HepG2 (cell line): ENCODE measurements around the gene TIMM13. TPM values are rescaled to one million over a fixed set of nuclear protein-coding genes. Genes with fewer than 3 reads are reported as not detected.
A peak's percentile ranks its signal among the peaks of the same experiment; 100 is the strongest.

Experiments
- BHLHE40 ChIP-seq: IDR thresholded peaks from 2 replicates; pipeline ENCODE4 v1.6.1; 2011; ENCODE audit warnings: low read length, improper control_type of control experiment
- CBFB ChIP-seq: sonication (generic); formaldehyde crosslinking; IDR thresholded peaks from 2 replicates; pipeline ENCODE4 v1.4.0; 2020; ENCODE audit warnings: missing genetic modification reagents
- DNMT1 ChIP-seq: sonication (generic); formaldehyde crosslinking; IDR thresholded peaks from 2 replicates; pipeline ENCODE4 v1.5.1; 2020; ENCODE audit warnings: mild to moderate bottlenecking, missing genetic modification reagents
- GATAD2A ChIP-seq: IDR thresholded peaks from 2 replicates; pipeline ENCODE4 v1.6.1; 2016
- HMG20B ChIP-seq: conservative IDR thresholded peaks from 2 replicates; pipeline ENCODE4 v1.6.1; 2016; ENCODE audit warnings: missing genetic modification reagents, missing compliant biosample characterization
- KLF15 ChIP-seq: sonication (generic); formaldehyde crosslinking; IDR thresholded peaks from 2 replicates; pipeline ENCODE4 v1.8.1; 2023; ENCODE audit warnings: borderline replicate concordance, mild to moderate bottlenecking, inconsistent platforms, missing genetic modification reagents, mixed read lengths
- MXI1 ChIP-seq: IDR thresholded peaks from 3 replicates; pipeline ENCODE4 v1.6.1; 2012; ENCODE audit warnings: low read depth, low read length, inconsistent platforms, borderline replicate concordance
- NFE2L1 ChIP-seq: sonication (generic); formaldehyde crosslinking; IDR thresholded peaks from 2 replicates; pipeline ENCODE4 v1.4.0; 2020; ENCODE audit warnings: missing genetic modification reagents, mild to moderate bottlenecking, borderline replicate concordance
- NFKBIZ ChIP-seq: IDR thresholded peaks from 2 replicates; pipeline ENCODE4 v1.6.1; 2018; ENCODE audit warnings: missing genetic modification reagents, missing compliant biosample characterization
- SP1 ChIP-seq, 2 experiments: fragments of 450-650 bp in 1 of 2; sonication (generic) in 1 of 2; formaldehyde crosslinking in 1 of 2; IDR thresholded peaks; 2 replicates each; pipeline versions ENCODE4 v1.4.0 to v1.6.1; 2016 to 2020; ENCODE audit warnings: missing genetic modification reagents in 1 of 2
- TAF1 ChIP-seq: sonication (generic); formaldehyde crosslinking; IDR thresholded peaks from 2 replicates; pipeline ENCODE4 v1.4.0; 2020; ENCODE audit warnings: missing genetic modification reagents
- ZFP36L1 ChIP-seq: sonication (generic); formaldehyde crosslinking; IDR thresholded peaks from 2 replicates; pipeline ENCODE4 v1.8.0; 2022; ENCODE audit warnings: mild to moderate bottlenecking, missing genetic modification reagents, moderate library complexity
- ZIK1 ChIP-seq: sonication (generic); formaldehyde crosslinking; IDR thresholded peaks from 2 replicates; pipeline ENCODE4 v1.5.0; 2020; ENCODE audit warnings: mild to moderate bottlenecking, low read depth, missing genetic modification reagents, borderline replicate concordance
- ZNF20 ChIP-seq: sonication (generic); formaldehyde crosslinking; IDR thresholded peaks from 2 replicates; pipeline ENCODE4 v1.4.0; 2020; ENCODE audit warnings: mild to moderate bottlenecking, moderate library complexity, missing genetic modification reagents
- ZNF317 ChIP-seq: sonication (generic); formaldehyde crosslinking; IDR thresholded peaks from 2 replicates; pipeline ENCODE4 v1.5.0; 2020; ENCODE audit warnings: mild to moderate bottlenecking, missing genetic modification reagents
- ZNF512B ChIP-seq: sonication (generic); formaldehyde crosslinking; IDR thresholded peaks from 2 replicates; pipeline ENCODE4 v1.5.1; 2020; ENCODE audit warnings: missing genetic modification reagents, mild to moderate bottlenecking, borderline replicate concordance
- ZNF749 ChIP-seq: sonication (generic); formaldehyde crosslinking; IDR thresholded peaks from 2 replicates; pipeline ENCODE4 v1.8.0; 2022; ENCODE audit warnings: mild to moderate bottlenecking, missing genetic modification reagents, moderate library complexity, borderline replicate concordance
- ZXDC ChIP-seq: sonication (generic); formaldehyde crosslinking; IDR thresholded peaks from 2 replicates; pipeline ENCODE4 v1.5.0; 2020; ENCODE audit warnings: mild to moderate bottlenecking, missing genetic modification reagents
- polyA plus RNA-seq, 8 experiments: library from polyadenylated mRNA; depleted of rRNA in 3 of 8; stranded (reverse) in 7 of 8; unstranded in 1 of 8; fragments of >200 nt; fragmentation: Illumina TruSeq in 4 of 8; extraction: Trizol in 4 of 8; gene quantifications; 2 replicates each; pipeline versions ENCODE4 v1.2.1 to v1.2.3, GENCODE V29; 2011 to 2016; ENCODE audit warnings: low read depth in 4 of 8, missing spikeins in 1 of 8, mixed read lengths in 1 of 8; ENCODE audit not compliant: insufficient read depth in 1 of 8
- total RNA-seq, 5 experiments: library from RNA; depleted of rRNA; stranded (reverse); fragments of >200 nt; fragmentation: Illumina TruSeq; extraction: Trizol; gene quantifications; 2 replicates each; pipeline ENCODE4 v1.2.3, GENCODE V29; 2016; ENCODE audit warnings: low read depth in 1 of 5
- TF ChIP-seq, protein P1 (sequence below): sonication (generic); formaldehyde crosslinking; IDR thresholded peaks from 2 replicates; pipeline ENCODE4 v1.5.1; 2020; ENCODE audit warnings: mild to moderate bottlenecking, missing genetic modification reagents

The TIMM13 gene
- total and polyA plus RNA-seq, 2 of the 13 experiments (the other 11 are each of a cell fraction or from before 2014, with no cell fraction given): 48.4 to 108 TPM

- TF ChIP-seq ZNF317 (peak; percentile 55; the same call in 1 of the 2 replicates), CBFB (peak; percentile 25; the same call in 1 of the 2 replicates), ZIK1 (CRISPR knock-in tag) (0 out of 2 replicates have a peak, but pooled peaks have one; percentile 18), ZNF20 (CRISPR knock-in tag) (peak; percentile 90; the same call in 1 of the 2 replicates), NFKBIZ (CRISPR knock-in tag) (0 out of 2 replicates have a peak, but pooled peaks have one; percentile 22), SP1 (IDR thresholded peaks at IDR 0.05) (no peak), SP1 (CRISPR knock-in tag; IDR thresholded peaks at IDR 0.05) (peak; percentile 22; the same call in 1 of the 2 replicates), DNMT1 (CRISPR knock-in tag) (peak; percentile 59; the same call in 1 of the 2 replicates), GATAD2A (0 out of 2 replicates have a peak, but pooled peaks have one; percentile 2), BHLHE40 (peak; percentile 84), ZFP36L1 (CRISPR knock-in tag) (no peak), MXI1 (peak; percentile 34; the same call in 1 of the 3 replicates), ZNF749 (CRISPR knock-in tag) (0 out of 2 replicates have a peak, but pooled peaks have one; percentile 8), ZXDC (CRISPR knock-in tag) (peak; percentile 57; the same call in 1 of the 2 replicates), ZNF512B (CRISPR knock-in tag) (0 out of 2 replicates have a peak, but pooled peaks have one; percentile 12), HMG20B (CRISPR knock-in tag) (no peak), TAF1 (CRISPR knock-in tag) (no peak), KLF15 (CRISPR knock-in tag) (0 out of 2 replicates have a peak, but pooled peaks have one; percentile 10), NFE2L1 (peak; percentile 65; the same call in 1 of the 2 replicates)
- TF ChIP-seq, protein P1, sequence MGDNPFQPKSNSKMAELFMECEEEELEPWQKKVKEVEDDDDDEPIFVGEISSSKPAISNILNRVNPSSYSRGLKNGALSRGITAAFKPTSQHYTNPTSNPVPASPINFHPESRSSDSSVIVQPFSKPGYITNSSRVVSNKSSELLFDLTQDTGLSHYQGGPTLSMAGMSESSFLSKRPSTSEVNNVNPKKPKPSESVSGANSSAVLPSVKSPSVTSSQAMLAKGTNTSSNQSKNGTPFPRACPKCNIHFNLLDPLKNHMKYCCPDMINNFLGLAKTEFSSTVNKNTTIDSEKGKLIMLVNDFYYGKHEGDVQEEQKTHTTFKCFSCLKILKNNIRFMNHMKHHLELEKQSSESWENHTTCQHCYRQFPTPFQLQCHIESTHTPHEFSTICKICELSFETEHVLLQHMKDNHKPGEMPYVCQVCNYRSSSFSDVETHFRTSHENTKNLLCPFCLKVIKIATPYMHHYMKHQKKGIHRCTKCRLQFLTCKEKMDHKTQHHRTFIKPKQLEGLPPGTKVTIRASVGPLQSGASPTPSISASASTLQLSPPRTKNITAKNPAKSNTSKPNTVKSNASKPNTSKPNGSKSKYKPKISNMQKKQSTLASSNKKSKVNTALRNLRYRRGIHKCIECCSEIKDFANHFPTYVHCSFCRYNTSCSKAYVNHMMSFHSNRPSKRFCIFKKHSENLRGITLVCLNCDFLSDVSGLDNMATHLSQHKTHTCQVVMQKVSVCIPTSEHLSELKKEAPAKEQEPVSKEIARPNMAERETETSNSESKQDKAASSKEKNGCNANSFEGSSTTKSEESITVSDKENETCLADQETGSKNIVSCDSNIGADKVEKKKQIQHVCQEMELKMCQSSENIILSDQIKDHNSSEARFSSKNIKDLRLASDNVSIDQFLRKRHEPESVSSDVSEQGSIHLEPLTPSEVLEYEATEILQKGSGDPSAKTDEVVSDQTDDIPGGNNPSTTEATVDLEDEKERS (CRISPR knock-in tag): no peak
Measured at GRCh38 chr19:2426611-2427428, 566 bp downstream of the TIMM13 start (continued).
